Astrocyte of the spinal cord (primary cell): ENCODE measurements around the gene KLHL7.

ENCODE experiments used
- DNase-seq: peaks from one replicate; pipeline ENCODE4 v3.0.0; 2011; ENCODE audit warnings: low read depth, low spot score
- H3K4me3 ChIP-seq: 2 replicates; pipeline ENCODE4 v1.5.1; 2011; ENCODE audit warnings: low read depth, mild to moderate bottlenecking, low read length, moderate library complexity
- CTCF ChIP-seq: IDR thresholded peaks from 2 replicates; pipeline ENCODE4 v1.5.1; 2012; ENCODE audit warnings: low read depth, mild to moderate bottlenecking, low read length, inconsistent platforms
- in situ Hi-C: cut with HindIII; loops from 2 replicates; pipeline ENCODE4 v1.10.0; 2017; ENCODE audit warnings: low sequenced_read_pairs

KLHL7 gene

GRCh38 chr7:23165316-23165715 is 59.7 kb downstream of the KLHL7 start:
- no peak for TF ChIP-seq CTCF
- in situ Hi-C loops, result no loop called here
- DNase-seq, result no peak

GRCh38 chr7:23167691-23168090 is 62.1 kb downstream of the KLHL7 start:
- in situ Hi-C loops, result no loop called here
- DNase-seq, result no peak
- TF ChIP-seq CTCF, result no peak
- no peak overlapping the region for H3K4me3 ChIP-seq

More at GRCh38 chr7:23165316-23165715, 59.7 kb downstream of the KLHL7 start:
- H3K4me3 ChIP-seq, result no peak overlapping the region

GRCh38 chr7:23168111-23168885 is 62.7 kb downstream of the KLHL7 start:
- in situ Hi-C loops, result no loop called here
- no peak for TF ChIP-seq CTCF
- DNase-seq, result no peak
- no peak overlapping the region for H3K4me3 ChIP-seq

GRCh38 chr7:23175938-23176337 is 70.4 kb downstream of the KLHL7 start:
- TF ChIP-seq CTCF, result no peak
- no peak for DNase-seq
- no peak overlapping the region for H3K4me3 ChIP-seq
- in situ Hi-C loops, result no loop called here

- TF ChIP-seq CTCF, result no peak
- DNase-seq, result peak; percentile 99
- in situ Hi-C loops, result no loop called here
- H3K4me3 ChIP-seq, result peak within 1 kb of the TSS; percentile 70
Observed at GRCh38 chr7:23181684-23182553, 76.3 kb downstream of the KLHL7 start, which contains the start of gene NUP42. Gene NUP42 (plus strand): TSS chr7:23182048. CDS start chr7:23182086, 38 bp downstream.

GRCh38 chr7:23183279-23184012 is 77.9 kb downstream of the KLHL7 start:
- peak overlapping the region; percentile 70 for H3K4me3 ChIP-seq
- in situ Hi-C loops, result no loop called here
- DNase-seq, result no peak
- TF ChIP-seq CTCF, result no peak
